CD14-positive monocyte (primary cell): Measurements from ENCODE around the gene ASB6. TPM values are rescaled to one million over a fixed set of nuclear protein-coding genes. Genes with fewer than 3 reads are reported as not detected.
A peak's percentile ranks its signal among the peaks of the same experiment; 100 is the strongest.

Experiments
- DNase-seq, 3 donors: peaks; one replicate each; pipeline ENCODE4 v3.0.0-alpha.2; 2011 to 2022
- H2AFZ ChIP-seq: 2 replicates; pipeline ENCODE4 v1.6.0; 2012; ENCODE audit warnings: mild to moderate bottlenecking, low read depth, low read length, inconsistent platforms; ENCODE audit not compliant: insufficient read depth, poor library complexity, severe bottlenecking
- H3K27ac ChIP-seq, 2 donors: 1 replicate in 1 of 2; 2 replicates in 1 of 2; pipeline ENCODE4 v1.5.1; 2012 to 2013; ENCODE audit warnings: low read length in 2 of 2, control low read depth in 1 of 2, inconsistent platforms in 1 of 2, low read depth in 1 of 2, mild to moderate bottlenecking in 1 of 2
- H3K27me3 ChIP-seq, 2 donors: one replicate each; pipeline versions ENCODE4 v1.6.0 to v1.6.1; 2011 to 2013; ENCODE audit warnings: low read length in 2 of 2; ENCODE audit not compliant: control insufficient read depth in 2 of 2, insufficient read depth in 2 of 2
- H3K36me3 ChIP-seq, 2 donors: replicated peaks in 1 of 2; 1 replicate in 1 of 2; 2 replicates in 1 of 2; pipeline versions ENCODE4 v1.5.1 to v1.6.1; 2012 to 2013; ENCODE audit warnings: low read length in 2 of 2, control low read depth in 1 of 2, inconsistent platforms in 1 of 2, mild to moderate bottlenecking in 1 of 2; ENCODE audit not compliant: insufficient read depth in 2 of 2, control insufficient read depth in 1 of 2
- H3K4me1 ChIP-seq, 2 donors: 1 replicate in 1 of 2; 2 replicates in 1 of 2; pipeline versions ENCODE4 v1.5.1 to v1.6.1; 2012 to 2013; ENCODE audit warnings: low read length in 2 of 2, control low read depth in 1 of 2, inconsistent platforms in 1 of 2, mild to moderate bottlenecking in 1 of 2, moderate library complexity in 1 of 2; ENCODE audit not compliant: insufficient read depth in 2 of 2, control insufficient read depth in 1 of 2
- H3K4me2 ChIP-seq: replicated peaks from 2 replicates; pipeline ENCODE3; 2012; ENCODE audit warnings: low read length, moderate library complexity, mild to moderate bottlenecking; ENCODE audit not compliant: poor library complexity, severe bottlenecking; ENCODE audit errors: extremely low read depth
- H3K4me3 ChIP-seq, 3 experiments: fragments of 200-600 bp in 1 of 3; sonication (generic) in 1 of 3; replicated peaks in 1 of 3; 1 replicate in 2 of 3; 2 replicates in 1 of 3; pipeline ENCODE4 v1.5.1; 2011 to 2013; ENCODE audit warnings: low read length in 3 of 3, mild to moderate bottlenecking in 3 of 3, control low read depth in 2 of 3, low read depth in 2 of 3, inconsistent platforms in 1 of 3, moderate library complexity in 1 of 3
- H3K79me2 ChIP-seq: 2 replicates; pipeline ENCODE4 v1.6.0; 2012; ENCODE audit warnings: mild to moderate bottlenecking, control low read depth, inconsistent platforms, low read length, moderate library complexity; ENCODE audit not compliant: insufficient read depth
- H3K9ac ChIP-seq: 2 replicates; pipeline ENCODE4 v1.6.0; 2017; ENCODE audit warnings: low read length, mild to moderate bottlenecking; ENCODE audit not compliant: insufficient read depth, poor library complexity, severe bottlenecking
- H3K9me3 ChIP-seq, 2 donors: replicated peaks in 1 of 2; 1 replicate in 1 of 2; 2 replicates in 1 of 2; pipeline versions ENCODE4 v1.5.1 to v1.6.1; 2012 to 2013; ENCODE audit warnings: low read length in 2 of 2, control low read depth in 1 of 2; ENCODE audit not compliant: control insufficient read depth in 1 of 2, insufficient read depth in 1 of 2
- H4K20me1 ChIP-seq: 2 replicates; pipeline ENCODE4 v1.6.0; 2012; ENCODE audit warnings: mild to moderate bottlenecking, low read length, control low read depth, moderate library complexity; ENCODE audit not compliant: insufficient read depth
- H3K27ac Mint-ChIP-seq, 7 donors: one replicate each; pipeline ENCODE4 v1.8.0; 2020; ENCODE audit warnings: mild to moderate bottlenecking in 7 of 7, mixed read lengths in 7 of 7, moderate library complexity in 6 of 7, inconsistent platforms in 2 of 7
- H3K27me3 Mint-ChIP-seq, 3 donors: one replicate each; pipeline ENCODE4 v1.8.0; 2021 to 2022; ENCODE audit warnings: low read depth in 3 of 3, mild to moderate bottlenecking in 3 of 3, mixed read lengths in 3 of 3, moderate library complexity in 3 of 3, inconsistent platforms in 1 of 3
- H3K36me3 Mint-ChIP-seq, 2 donors: one replicate each; pipeline ENCODE4 v1.8.0; 2020; ENCODE audit warnings: mixed read lengths in 2 of 2, inconsistent platforms in 1 of 2, mild to moderate bottlenecking in 1 of 2
- H3K4me1 Mint-ChIP-seq: one replicate; pipeline ENCODE4 v1.8.0; 2020; ENCODE audit warnings: mild to moderate bottlenecking, mixed read lengths
- H3K4me3 Mint-ChIP-seq, 2 donors: one replicate each; pipeline ENCODE4 v1.8.0; 2020; ENCODE audit warnings: mild to moderate bottlenecking in 2 of 2, mixed read lengths in 2 of 2, moderate library complexity in 1 of 2
- H3K9me3 Mint-ChIP-seq, 7 donors: one replicate each; pipeline ENCODE4 v1.8.0; 2020 to 2022; ENCODE audit warnings: mixed read lengths in 7 of 7, mild to moderate bottlenecking in 6 of 7, moderate library complexity in 6 of 7, inconsistent platforms in 2 of 7
- CTCF ChIP-seq: fragments of 200-600 bp; IDR thresholded peaks from one replicate; pipeline ENCODE4 v1.8.0; 2022; ENCODE audit warnings: antibody characterized with exemption, mild to moderate bottlenecking
- WGBS: methylation state at CpG from one replicate; pipeline ENCODE4 v1.1.5; 2013; ENCODE audit warnings: missing lambda C conversion rate; ENCODE audit not compliant: insufficient coverage; 5-methylcytosine and 5-hydroxymethylcytosine counted together
- intact Hi-C, 2 donors: fragments of 100-400 bp; cut with micrococcal nuclease; formaldehyde crosslinking; loops; one replicate each; pipeline versions ENCODE4 v1.15.0 to v1.15.1; 2023
- polyA plus RNA-seq, 3 donors: library from polyadenylated mRNA; depleted of rRNA in 1 of 3; unstranded in 2 of 3; stranded (reverse) in 1 of 3; fragments of 300-500 nt in 2 of 3; fragments of >200 nt in 1 of 3; fragmentation: Illumina TruSeq in 2 of 3; gene quantifications; 1 replicate in 2 of 3; 2 replicates in 1 of 3; pipeline ENCODE4 v1.2.3, GENCODE V29; 2012 to 2021

Gene ASB6
- polyA plus RNA-seq, 3 donors, result 8.1 to 21.1 (median 10.1) TPM

GRCh38 chr9:129665814-129666520 lies 24.0 kb upstream of the ASB6 start:
- Histone ChIP-seq H3K4me2 (peak overlapping the region; percentile 58), H2AFZ (no peak overlapping the region), H3K27ac (no peak overlapping the region), H3K27me3 (peaks cover 11 to 43% of the 10 kb centered on the region in 2 donors), H3K79me2 (no peaks in the 10 kb centered on the region), H3K9me3 (no peaks in the 10 kb centered on the region), H3K4me3 (no peak overlapping the region), H4K20me1 (no peaks in the 10 kb centered on the region), H3K36me3 (no peaks in the 10 kb centered on the region), H3K9ac (no peak overlapping the region), H3K4me1 (peaks cover 0 to 5% of the 10 kb centered on the region in 2 donors)
- H3K4me3 Mint-ChIP-seq, result peak overlapping the region in 1 of 2 donors; percentile 75
- H3K27ac Mint-ChIP-seq, result no peak overlapping the region
- H3K9me3 Mint-ChIP-seq, result peaks cover 0 to 15% (median 2%) of the 10 kb centered on the region in 7 donors
- no peak for TF ChIP-seq CTCF
- no peaks in the 10 kb centered on the region for H3K36me3 Mint-ChIP-seq
- no peak for DNase-seq
- peaks cover 8% of the 10 kb centered on the region for H3K4me1 Mint-ChIP-seq
- intact Hi-C loops, result no loop called here
- 7% methylated on average over 69 of the region's 88 CpGs for WGBS
- peaks cover 46 to 82% (median 62%) of the 10 kb centered on the region in 3 donors for H3K27me3 Mint-ChIP-seq

- TF ChIP-seq CTCF, result no peak
- Histone ChIP-seq H3K36me3 (no peaks in the 10 kb centered on the region), H3K4me3 (peak within 1 kb of the TSS in 1 of 3 experiments; percentile 51), H3K27me3 (peaks cover 11 to 46% of the 10 kb centered on the region in 2 donors), H3K27ac (no peak within 1 kb of the TSS), H3K9me3 (no peaks in the 10 kb centered on the region), H3K79me2 (no peaks in the 10 kb centered on the region), H3K4me1 (peaks cover 0 to 5% of the 10 kb centered on the region in 2 donors), H4K20me1 (no peaks in the 10 kb centered on the region), H3K4me2 (peak within 1 kb of the TSS; percentile 58), H3K9ac (peak within 1 kb of the TSS; percentile 8), H2AFZ (peak within 1 kb of the TSS; percentile 61)
- no peaks in the 10 kb centered on the region for H3K36me3 Mint-ChIP-seq
- H3K9me3 Mint-ChIP-seq, result peaks cover 0 to 15% (median 2%) of the 10 kb centered on the region in 7 donors
- WGBS, result 0% methylated on average over 26 of the region's 37 CpGs
- H3K27me3 Mint-ChIP-seq, result peaks cover 49 to 86% (median 63%) of the 10 kb centered on the region in 3 donors
- H3K4me1 Mint-ChIP-seq, result peaks cover 8% of the 10 kb centered on the region
- DNase-seq, result no peak
- H3K27ac Mint-ChIP-seq, result no peak within 1 kb of the TSS
- H3K4me3 Mint-ChIP-seq, result peak within 1 kb of the TSS; percentile 52 to 85
- intact Hi-C loops, result no loop called here
These were observed 23.4 kb upstream of the ASB6 start, which contains the start of gene PRRX2 for GRCh38 chr9:129665389-129665775. Gene PRRX2 (plus strand): TSS chr9:129665647. CDS start chr9:129665868, 221 bp downstream.
